ENCODE data around the gene NID1. TPM values are rescaled to one million over a fixed set of nuclear protein-coding genes. Genes with fewer than 3 reads are reported as not detected.
A peak's percentile ranks its signal among the peaks of the same experiment; 100 is the strongest.
"Not testable (repeated sequence)": the region's sequence is repeated elsewhere in the genome, so short reads cannot be mapped to it uniquely, and the experiment has no call there.

Gene NID1
- total RNA-seq, 1 donor from 2014 or later: 89.4 TPM

- no peak for DNase-seq (ENCODE audit: low spot score)
Observed at GRCh38 chr1:236025836-236026235, 39.1 kb downstream of the NID1 start.

- DNase-seq (ENCODE audit: low spot score): no peak
Observed at GRCh38 chr1:236024641-236025040, 40.2 kb downstream of the NID1 start.

- no peak for DNase-seq (ENCODE audit: low spot score)
Observed at GRCh38 chr1:236023926-236024565, 40.8 kb downstream of the NID1 start.

DNA sequence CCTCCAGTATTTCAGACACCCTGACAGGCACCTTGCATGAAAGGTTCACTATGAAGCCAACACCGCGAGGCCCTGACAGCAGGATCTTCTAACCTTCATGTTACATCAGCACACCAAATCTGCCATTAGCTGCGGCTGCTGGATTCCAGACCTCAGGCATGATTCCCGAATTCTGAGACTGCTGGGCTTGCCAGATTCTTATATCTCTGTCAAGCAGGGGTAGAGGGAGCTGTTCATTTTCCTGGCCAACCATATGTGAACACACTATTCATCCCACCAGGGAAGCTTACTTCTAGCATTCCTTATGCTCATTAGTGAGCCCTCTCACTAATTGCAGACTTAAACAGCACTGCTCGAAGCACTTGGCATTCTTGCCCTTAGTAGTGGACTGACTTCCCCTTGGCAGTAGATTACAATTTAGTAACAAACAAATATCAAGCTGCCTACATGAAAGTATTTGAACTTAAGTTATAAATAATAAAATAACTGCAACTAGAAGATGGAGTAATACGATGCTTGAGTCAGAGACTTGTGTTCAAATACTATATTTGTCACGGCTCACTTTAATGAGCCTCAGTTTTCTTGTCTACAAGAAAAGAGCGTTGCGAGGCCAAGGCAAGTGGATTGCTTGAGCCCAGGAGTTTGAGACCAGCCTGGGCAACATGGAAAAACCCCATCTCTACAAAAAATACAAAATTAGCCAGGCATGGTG, 43.3 kb downstream of the NID1 start:
- DNase-seq (ENCODE audit: low spot score): no peak

DNA sequence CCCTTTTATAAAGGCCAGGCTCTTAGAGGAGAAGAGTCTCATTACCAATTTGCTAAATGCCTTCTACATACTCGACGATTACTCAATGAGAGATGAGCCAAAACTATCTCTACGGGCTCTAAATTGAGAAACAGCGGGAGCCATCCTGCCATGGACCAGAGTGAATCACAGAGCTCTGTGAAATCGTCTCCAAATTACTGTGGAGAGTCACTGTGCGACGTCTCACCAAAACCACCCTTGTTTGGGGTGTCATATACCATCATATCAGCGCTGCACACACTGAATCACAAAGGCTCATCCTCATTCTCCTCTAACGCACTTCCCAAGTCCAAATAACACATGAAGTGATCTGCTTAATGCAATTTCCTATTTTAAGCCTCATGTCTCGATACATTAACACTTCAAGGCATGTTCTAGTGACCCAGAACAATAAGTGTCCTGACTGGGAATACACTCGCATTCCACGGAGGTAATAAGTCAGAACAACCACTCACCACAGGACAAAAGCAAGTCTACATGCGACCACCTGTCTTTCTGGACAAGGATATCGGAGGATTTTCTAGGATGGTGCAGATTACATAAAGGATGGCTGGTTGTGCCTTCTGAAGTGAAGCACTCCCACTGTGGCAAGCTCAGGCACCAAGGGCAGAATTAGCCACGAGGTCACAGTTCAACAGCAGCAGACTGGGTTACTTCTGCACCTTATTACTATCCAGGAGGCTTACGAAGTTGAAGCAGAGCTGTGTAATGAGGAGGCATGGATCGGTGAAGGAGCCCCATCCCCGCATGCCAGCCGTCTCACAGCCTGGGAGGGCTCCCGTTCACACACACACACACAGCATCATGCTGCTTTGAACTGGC, 44.3 kb downstream of the NID1 start:
- DNase-seq (ENCODE audit: low spot score): no peak

DNA sequence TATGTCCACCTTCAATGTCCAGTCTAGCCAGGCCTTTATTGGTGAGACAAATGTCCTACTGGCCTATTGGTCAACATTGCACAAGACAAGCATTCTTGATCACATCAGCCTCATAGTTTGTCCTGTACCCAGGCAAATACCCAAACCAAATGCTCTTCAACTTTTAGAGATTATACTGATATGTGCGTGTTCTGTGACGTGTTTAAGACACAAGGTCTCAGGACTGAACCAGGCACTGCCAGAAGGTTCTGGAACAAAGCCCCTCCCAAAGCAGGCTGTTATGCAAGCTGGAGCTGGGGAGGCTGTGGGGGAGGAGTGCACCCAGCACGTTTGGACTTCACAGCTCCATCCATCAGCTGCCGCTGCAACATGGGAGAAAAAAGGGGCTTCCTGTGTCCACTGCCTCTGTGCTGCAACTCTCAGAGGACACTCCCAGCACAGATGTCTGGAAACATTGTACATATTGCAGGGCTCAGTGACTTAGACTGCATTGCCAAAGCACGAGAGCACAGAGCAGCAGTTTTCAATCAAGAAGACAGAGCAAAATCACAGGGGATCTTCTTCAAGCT, 45.9 kb downstream of the NID1 start:
- peak; percentile 74 for DNase-seq (ENCODE audit: low spot score)

GRCh38 chr1:236016782-236017400, 48.0 kb downstream of the NID1 start:
- DNase-seq (ENCODE audit: low spot score): no peak

DNA sequence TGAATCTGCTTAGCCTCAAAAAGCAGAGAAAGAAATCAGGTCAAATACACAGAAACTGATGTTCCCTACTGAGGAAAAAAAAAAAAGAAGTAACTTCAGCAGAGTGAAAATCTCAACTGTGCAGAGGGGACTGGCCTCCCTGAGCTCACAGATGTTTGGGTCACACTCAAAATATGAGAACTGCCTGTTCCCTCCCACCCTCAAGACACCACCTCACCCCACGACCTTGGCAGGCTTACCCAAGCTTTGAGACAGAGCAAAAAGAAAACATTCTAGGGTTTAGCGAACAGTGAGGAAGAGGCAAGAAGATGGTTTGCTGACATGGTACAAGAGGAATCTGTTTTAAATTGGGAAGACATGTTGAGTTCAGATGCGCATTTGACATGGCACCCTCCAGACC, 48.8 kb downstream of the NID1 start:
- DNase-seq (ENCODE audit: low spot score): peak; percentile 66

DNA sequence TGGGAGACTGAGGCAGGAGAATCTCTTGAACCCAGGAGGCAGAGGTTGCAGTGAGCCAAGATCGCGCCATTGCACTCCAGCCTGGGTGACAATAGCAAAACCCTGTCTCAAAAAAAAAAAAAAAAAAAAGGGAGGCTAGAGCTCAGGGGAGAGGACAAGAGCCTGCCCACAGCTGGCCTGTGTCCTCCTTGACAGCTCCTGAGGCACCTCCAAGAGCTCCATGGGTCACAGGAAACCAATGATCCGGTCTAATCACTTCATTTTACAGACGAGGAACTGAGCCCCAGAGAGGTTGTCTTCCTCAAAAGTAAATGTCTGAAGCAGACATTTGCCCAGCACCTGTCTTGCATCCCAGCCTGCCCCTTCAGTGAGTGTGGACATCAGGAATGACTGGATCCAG, 49.4 kb downstream of the NID1 start:
- no peak for DNase-seq (ENCODE audit: low spot score)

DNA sequence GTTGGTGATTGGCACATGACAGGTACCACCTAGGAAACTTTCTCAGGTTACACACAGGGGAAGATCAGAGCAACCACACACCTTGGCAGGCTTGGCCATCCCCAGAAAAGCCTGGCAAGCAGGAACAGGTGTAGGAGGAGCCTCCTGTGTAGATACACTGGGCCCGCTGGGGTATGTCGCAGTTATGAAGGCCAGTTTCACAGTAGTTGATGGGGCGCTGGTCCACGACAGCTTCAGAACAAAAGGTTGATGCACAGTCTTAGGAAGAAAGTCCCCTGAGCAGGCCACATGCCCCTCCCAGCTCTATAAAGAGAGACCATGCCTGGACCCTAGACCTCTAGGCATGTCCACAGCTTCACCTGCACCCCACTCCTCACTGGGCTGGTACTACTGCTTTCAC, 51.6 kb downstream of the NID1 start:
- no peak for DNase-seq (ENCODE audit: low spot score)

DNA sequence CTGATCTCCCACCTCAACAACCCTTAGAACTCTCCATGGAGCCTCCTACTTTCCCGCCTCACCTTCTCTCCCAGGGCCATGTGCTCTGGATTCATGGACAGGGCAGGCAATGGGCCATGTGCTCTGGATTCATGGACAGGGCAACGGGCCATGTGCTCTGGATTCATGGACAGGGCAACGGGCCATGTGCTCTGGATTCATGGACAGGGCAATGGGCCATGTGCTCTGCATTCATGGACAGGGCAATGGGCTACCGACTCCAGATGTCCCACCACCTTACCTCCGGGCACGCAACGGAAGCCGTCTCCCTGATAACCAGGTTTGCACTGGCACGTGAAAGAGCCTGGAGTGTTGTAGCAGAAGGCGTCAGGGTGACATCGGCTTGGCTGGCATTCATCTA, 53.2 kb downstream of the NID1 start:
- no peak for DNase-seq (ENCODE audit: low spot score)

GRCh38 chr1:236010443-236010842, 54.4 kb downstream of the NID1 start:
- no peak for DNase-seq (ENCODE audit: low spot score)

DNA sequence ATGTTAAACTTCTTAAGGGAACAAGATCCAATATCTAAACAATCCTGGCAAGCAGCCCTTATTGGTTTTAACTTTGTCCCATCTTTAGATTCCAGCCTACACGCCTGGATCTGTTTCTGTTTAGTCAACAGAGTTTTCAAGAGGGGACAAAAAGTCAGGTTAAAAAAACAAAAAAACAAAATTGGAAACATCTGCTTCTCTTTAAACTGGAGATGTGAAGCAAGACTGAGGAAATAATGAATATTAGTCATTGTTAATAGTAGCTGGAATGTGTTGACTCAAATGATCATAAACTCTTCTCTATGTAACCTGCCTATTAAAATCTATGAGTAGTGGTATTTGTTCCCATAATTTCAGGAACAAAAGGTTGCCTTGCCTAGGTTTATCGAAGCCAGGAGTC, 55.0 kb downstream of the NID1 start:
- DNase-seq (ENCODE audit: low spot score): no peak

GRCh38 chr1:236009191-236009590, 55.7 kb downstream of the NID1 start:
- no peak for DNase-seq (ENCODE audit: low spot score)

- no peak for DNase-seq (ENCODE audit: low spot score)
Observed at GRCh38 chr1:236007781-236008180, 57.1 kb downstream of the NID1 start.

- DNase-seq (ENCODE audit: low spot score): not testable (repeated sequence)
Observed at GRCh38 chr1:236003058-236003457, 61.8 kb downstream of the NID1 start.

- DNase-seq (ENCODE audit: low spot score): no peak
Observed at GRCh38 chr1:236002572-236002971, 62.3 kb downstream of the NID1 start.

DNA sequence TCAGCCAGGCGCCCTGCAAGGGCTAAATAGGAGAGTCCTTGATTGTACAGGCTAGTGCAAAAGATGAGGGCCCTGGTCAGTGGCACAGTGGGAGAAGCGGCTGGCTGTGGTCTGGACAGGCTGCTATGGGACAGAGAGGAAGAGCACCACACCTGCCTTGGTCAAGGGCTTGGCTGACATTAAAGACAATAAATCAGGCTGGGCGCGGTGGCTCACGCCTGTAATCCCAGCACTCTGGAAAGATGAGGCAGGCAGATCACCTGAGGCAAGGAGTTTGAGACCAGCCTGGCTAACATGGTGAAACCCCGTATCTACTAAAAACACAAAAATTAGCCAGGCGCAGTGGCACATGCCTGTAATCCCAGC, 62.9 kb downstream of the NID1 start:
- no peak for DNase-seq (ENCODE audit: low spot score)

DNA sequence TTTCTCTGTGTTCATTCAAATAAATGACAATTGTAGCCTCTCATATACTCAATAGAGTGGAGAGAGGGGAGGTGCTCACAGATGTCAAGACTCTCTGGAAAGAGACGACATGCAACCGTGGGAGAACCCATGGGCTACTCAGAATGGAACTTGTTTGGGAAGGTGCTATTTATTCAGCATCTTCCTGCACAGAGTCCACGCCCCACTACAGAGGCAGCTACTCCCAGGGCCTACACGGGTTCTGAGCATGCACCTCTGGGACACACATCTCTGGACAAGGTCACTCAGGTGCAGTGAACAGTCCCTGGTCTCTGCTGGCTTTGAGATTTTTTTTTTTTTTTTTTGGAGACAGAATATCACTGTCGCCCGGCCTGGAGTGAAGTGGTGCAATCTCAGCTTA, 64.1 kb downstream of the NID1 start:
- no peak for DNase-seq (ENCODE audit: low spot score)

- DNase-seq (ENCODE audit: low spot score): no peak
Observed at GRCh38 chr1:235999259-235999925, 65.5 kb downstream of the NID1 start.

GRCh38 chr1:235998812-235999211, 66.1 kb downstream of the NID1 start:
- no peak for DNase-seq (ENCODE audit: low spot score)

Data from mucosa of gallbladder (tissue), 1 donor.